Hepatocyte (in vitro differentiated cells): ENCODE results near the gene P2RY8. TPM values are rescaled to one million over a fixed set of nuclear protein-coding genes. Genes with fewer than 3 reads are reported as not detected.

ENCODE experiments used
- DNase-seq: peaks from one replicate; pipeline ENCODE4 v3.0.0-alpha.2; 2016; ENCODE audit warnings: low spot score
- H2AFZ ChIP-seq: fragments of 200-600 bp; sonication (generic); 2 replicates; pipeline ENCODE4 v1.6.0; 2016; ENCODE audit warnings: antibody characterized with exemption, mild to moderate bottlenecking
- H3K27ac ChIP-seq: fragments of 200-600 bp; sonication (generic); 2 replicates; pipeline ENCODE4 v1.5.1; 2016; ENCODE audit warnings: mild to moderate bottlenecking
- H3K27me3 ChIP-seq: fragments of 200-600 bp; sonication (generic); 2 replicates; pipeline ENCODE4 v1.6.1; 2016
- H3K36me3 ChIP-seq: fragments of 200-600 bp; sonication (generic); replicated peaks from 2 replicates; pipeline ENCODE4 v1.5.1; 2016; ENCODE audit warnings: low read depth; ENCODE audit not compliant: insufficient read depth
- H3K4me1 ChIP-seq: fragments of 200-600 bp; sonication (generic); 2 replicates; pipeline ENCODE4 v1.5.1; 2016; ENCODE audit warnings: mild to moderate bottlenecking, moderate library complexity; ENCODE audit not compliant: insufficient read depth
- H3K4me2 ChIP-seq: fragments of 200-600 bp; sonication (generic); 2 replicates; pipeline ENCODE4 v1.6.0; 2016
- H3K4me3 ChIP-seq: fragments of 200-600 bp; sonication (generic); 2 replicates; pipeline ENCODE4 v1.5.1; 2016; ENCODE audit warnings: mild to moderate bottlenecking
- H3K79me2 ChIP-seq: fragments of 200-600 bp; sonication (generic); 2 replicates; pipeline ENCODE4 v1.6.0; 2017; ENCODE audit warnings: mild to moderate bottlenecking
- H3K9me2 ChIP-seq: fragments of 200-600 bp; sonication (generic); replicated peaks from 2 replicates; pipeline ENCODE4 v1.6.0; 2017; ENCODE audit warnings: mild to moderate bottlenecking; ENCODE audit not compliant: insufficient read depth
- H3K9me3 ChIP-seq: fragments of 200-600 bp; sonication (generic); 2 replicates; pipeline ENCODE4 v1.5.1; 2016; ENCODE audit warnings: low read depth, mild to moderate bottlenecking
- H4K20me1 ChIP-seq: fragments of 200-600 bp; sonication (generic); 2 replicates; pipeline ENCODE4 v1.6.0; 2016; ENCODE audit warnings: mild to moderate bottlenecking; ENCODE audit not compliant: insufficient read depth, poor library complexity, severe bottlenecking
- EZH2 ChIP-seq: fragments of 200-600 bp; sonication (generic); IDR thresholded peaks from 2 replicates; pipeline ENCODE4 v1.6.1; 2016; ENCODE audit warnings: antibody characterized with exemption, mild to moderate bottlenecking, borderline replicate concordance
- EZH2phosphoT487 ChIP-seq: fragments of 200-600 bp; sonication (generic); IDR thresholded peaks from one replicate; pipeline ENCODE4 v1.6.1; 2018; ENCODE audit warnings: antibody characterized with exemption, mild to moderate bottlenecking, low read depth, moderate library complexity; ENCODE audit not compliant: unreplicated experiment, severe bottlenecking
- WGBS: methylation state at CpG from one replicate; pipeline ENCODE4 v1.1.6; 2016; ENCODE audit warnings: low lambda C conversion rate; ENCODE audit errors: missing lambda C conversion rate; 5-methylcytosine and 5-hydroxymethylcytosine counted together
- polyA plus RNA-seq: library from polyadenylated mRNA; unstranded; fragments of >200 nt; fragmentation: Nextera tagmentation; extraction: Ambion mirVana; gene quantifications from 2 replicates; pipeline ENCODE4 v1.2.1, GENCODE V29; 2016
- total RNA-seq: library from RNA; depleted of rRNA; stranded (reverse); fragments of >200 nt; gene quantifications from 2 replicates; pipeline ENCODE4 v1.2.3, GENCODE V29; 2014
- TF ChIP-seq, protein P1 (sequence below): fragments of 200-600 bp; sonication (generic); IDR thresholded peaks from 2 replicates; pipeline ENCODE4 v1.5.1; 2016; ENCODE audit warnings: antibody characterized with exemption, mild to moderate bottlenecking; ENCODE audit not compliant: poor library complexity

Gene P2RY8
- total and polyA plus RNA-seq, 2 experiments from 2014 or later = 0.07 to 0.54 TPM

DNA sequence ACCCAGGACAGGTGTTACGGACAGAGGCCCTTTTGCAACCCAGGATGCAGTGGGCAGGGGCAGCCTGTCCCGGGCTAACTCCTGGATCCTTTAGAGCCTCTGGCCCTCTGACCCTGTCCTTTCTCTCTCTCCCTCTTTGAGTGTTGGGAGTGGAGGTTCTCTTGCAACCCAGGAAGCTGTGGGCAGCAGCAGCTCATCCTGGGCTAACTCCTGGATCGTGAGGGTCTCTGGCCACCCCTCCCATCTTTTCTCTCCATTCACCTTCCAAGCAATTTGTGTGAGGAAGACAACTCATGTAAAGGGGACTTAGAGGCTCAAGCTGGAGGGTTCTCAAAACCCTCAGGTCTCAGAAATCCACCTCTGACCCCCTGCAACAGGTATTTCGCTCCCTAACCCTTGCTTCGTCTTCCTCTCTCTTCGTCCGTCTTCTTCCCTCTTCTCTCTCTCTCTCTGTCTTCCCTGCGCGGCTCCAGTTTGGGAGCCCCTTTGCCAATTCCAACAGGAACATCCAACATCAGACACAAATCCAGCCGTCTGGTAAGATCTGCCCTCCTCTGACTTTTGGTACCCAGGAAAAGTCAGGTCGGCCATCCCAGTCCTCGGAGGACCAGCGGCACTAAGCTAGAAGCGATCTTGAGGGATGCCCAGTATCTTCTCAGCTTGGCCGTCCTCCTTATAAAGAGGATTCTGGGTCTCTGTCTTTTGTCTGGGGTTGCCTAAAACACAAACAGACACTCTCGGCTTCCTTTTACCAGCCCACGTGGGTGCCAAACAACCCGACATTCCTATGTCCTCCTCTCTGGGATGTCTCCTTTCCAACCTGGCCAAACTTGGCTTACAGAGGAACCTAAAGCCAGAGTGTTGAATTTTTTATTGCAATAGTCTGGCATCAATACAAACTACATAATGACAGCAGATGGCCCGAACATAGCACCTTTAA, 92.2 kb downstream of the P2RY8 start:
- Histone ChIP-seq H3K9me2 (no peaks in the 10 kb centered on the region), H3K79me2 (peaks cover 15% of the 10 kb centered on the region), H4K20me1 (no peaks in the 10 kb centered on the region), H3K9me3 (no peaks in the 10 kb centered on the region), H3K36me3 (no peaks in the 10 kb centered on the region), H3K4me3 (no peak overlapping the region), H2AFZ (no peak overlapping the region), H3K4me2 (no peak overlapping the region), H3K4me1 (no peaks in the 10 kb centered on the region), H3K27me3 (no peaks in the 10 kb centered on the region), H3K27ac (no peak overlapping the region)
- no peak for TF ChIP-seq EZH2
- TF ChIP-seq, protein P1, sequence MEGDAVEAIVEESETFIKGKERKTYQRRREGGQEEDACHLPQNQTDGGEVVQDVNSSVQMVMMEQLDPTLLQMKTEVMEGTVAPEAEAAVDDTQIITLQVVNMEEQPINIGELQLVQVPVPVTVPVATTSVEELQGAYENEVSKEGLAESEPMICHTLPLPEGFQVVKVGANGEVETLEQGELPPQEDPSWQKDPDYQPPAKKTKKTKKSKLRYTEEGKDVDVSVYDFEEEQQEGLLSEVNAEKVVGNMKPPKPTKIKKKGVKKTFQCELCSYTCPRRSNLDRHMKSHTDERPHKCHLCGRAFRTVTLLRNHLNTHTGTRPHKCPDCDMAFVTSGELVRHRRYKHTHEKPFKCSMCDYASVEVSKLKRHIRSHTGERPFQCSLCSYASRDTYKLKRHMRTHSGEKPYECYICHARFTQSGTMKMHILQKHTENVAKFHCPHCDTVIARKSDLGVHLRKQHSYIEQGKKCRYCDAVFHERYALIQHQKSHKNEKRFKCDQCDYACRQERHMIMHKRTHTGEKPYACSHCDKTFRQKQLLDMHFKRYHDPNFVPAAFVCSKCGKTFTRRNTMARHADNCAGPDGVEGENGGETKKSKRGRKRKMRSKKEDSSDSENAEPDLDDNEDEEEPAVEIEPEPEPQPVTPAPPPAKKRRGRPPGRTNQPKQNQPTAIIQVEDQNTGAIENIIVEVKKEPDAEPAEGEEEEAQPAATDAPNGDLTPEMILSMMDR = no peak
- no peak for DNase-seq
- 97% methylated on average over 19 of the region's 19 CpGs for WGBS

DNA sequence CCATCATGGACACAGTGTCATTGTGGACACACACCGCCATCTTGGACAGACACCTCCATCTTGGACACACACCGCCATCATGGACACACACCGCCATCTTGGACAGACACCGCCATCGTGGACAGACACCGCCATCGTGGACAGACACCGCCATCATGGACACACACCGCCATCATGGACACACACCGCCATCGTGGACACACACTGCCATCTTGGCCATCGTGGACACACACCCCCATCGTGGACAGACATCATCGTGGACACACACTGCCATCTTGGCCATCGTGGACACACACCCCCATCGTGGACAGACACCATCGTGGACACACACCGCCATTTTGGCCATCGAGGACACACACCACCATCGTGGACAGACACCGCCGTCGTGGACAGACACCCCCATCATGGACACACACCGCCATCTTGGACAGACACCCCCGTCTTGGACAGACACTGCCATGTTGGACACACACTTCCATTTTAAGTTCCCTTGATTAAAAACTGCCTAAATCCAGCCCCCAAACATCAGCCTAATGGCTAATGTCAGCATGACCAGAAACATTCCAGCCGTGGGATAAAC, 93.4 kb downstream of the P2RY8 start:
- no peaks in the 10 kb centered on the region for H4K20me1 ChIP-seq
- 90% methylated on average over 26 of the region's 26 CpGs for WGBS
- H3K4me3 ChIP-seq = no peak overlapping the region
- no peaks in the 10 kb centered on the region for H3K4me1 ChIP-seq
- no peak overlapping the region for H2AFZ ChIP-seq
- no peak overlapping the region for H3K27ac ChIP-seq
- H3K36me3 ChIP-seq = no peaks in the 10 kb centered on the region
- no peaks in the 10 kb centered on the region for H3K27me3 ChIP-seq
- no peaks in the 10 kb centered on the region for H3K9me3 ChIP-seq
- no peak overlapping the region for H3K4me2 ChIP-seq
- TF ChIP-seq EZH2phosphoT487 = no peak
- peaks cover 5% of the 10 kb centered on the region for H3K79me2 ChIP-seq
- H3K9me2 ChIP-seq = no peaks in the 10 kb centered on the region
- DNase-seq = no peak

DNA sequence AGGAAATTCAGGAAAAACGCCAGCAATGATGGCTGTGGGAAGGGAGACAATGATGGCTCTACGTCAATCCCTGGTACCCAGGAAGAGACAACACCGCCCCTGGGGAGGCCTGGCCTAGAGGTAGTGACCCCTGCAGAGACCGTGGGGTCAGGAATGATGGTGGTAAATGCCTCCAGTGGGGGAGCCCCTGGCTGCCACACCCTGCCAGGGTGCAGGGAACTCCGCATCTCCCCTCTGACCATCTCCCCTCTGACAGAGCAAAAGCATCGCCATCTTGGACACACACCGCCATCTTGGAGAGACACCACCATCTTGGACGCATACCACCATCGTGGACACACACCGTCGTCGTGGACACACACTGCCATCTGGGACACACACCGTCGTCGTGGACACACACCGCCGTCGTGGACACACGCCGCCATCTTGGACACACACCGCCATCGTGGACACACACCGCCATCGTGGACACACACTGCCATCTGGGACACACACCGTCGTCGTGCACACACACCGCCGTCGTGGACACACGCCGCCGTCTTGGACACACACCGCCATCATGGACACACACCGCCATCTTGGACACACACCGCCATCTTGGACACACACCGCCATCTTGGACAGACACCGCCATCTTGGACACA, 94.1 kb downstream of the P2RY8 start:
- DNase-seq = no peak
- TF ChIP-seq EZH2 = no peak
- TF ChIP-seq EZH2phosphoT487 = no peak
- TF ChIP-seq, protein P1 = no peak
- no peaks in the 10 kb centered on the region for H4K20me1 ChIP-seq
- no peaks in the 10 kb centered on the region for H3K36me3 ChIP-seq
- no peaks in the 10 kb centered on the region for H3K9me3 ChIP-seq
- no peak overlapping the region for H3K27ac ChIP-seq
- H3K4me3 ChIP-seq = no peak overlapping the region
- H3K79me2 ChIP-seq = no peaks in the 10 kb centered on the region
- H2AFZ ChIP-seq = no peak overlapping the region
- H3K9me2 ChIP-seq = no peaks in the 10 kb centered on the region
- WGBS = 96% methylated on average over 25 of the region's 38 CpGs
- no peak overlapping the region for H3K4me2 ChIP-seq
- H3K27me3 ChIP-seq = no peaks in the 10 kb centered on the region
- no peaks in the 10 kb centered on the region for H3K4me1 ChIP-seq
